WTC11 (cell line): ENCODE results near the gene MSLN. TPM values are rescaled to one million over a fixed set of nuclear protein-coding genes. Genes with fewer than 3 reads are reported as not detected.

Experiments
- ATAC-seq: fragments of 200-7000 bp; cut with Tn5 transposase; 2 replicates; pipeline ENCODE4 v1.10.0; 2021; ENCODE audit warnings: mild to moderate bottlenecking, moderate library complexity
- CTCF ChIA-PET: fragments of 300-600 bp; sonication (Branson Sonifier 250); formaldehyde crosslinking; loops from one replicate; lab custom pipeline; 2021; ENCODE audit warnings: antibody characterized with exemption; lab: Charles Lee
- POLR2A ChIA-PET: fragments of 350-600 bp; sonication (Branson Sonifier 250); formaldehyde crosslinking; loops from one replicate; lab custom pipeline; 2021; ENCODE audit warnings: antibody characterized with exemption; lab: Charles Lee
- DNase-seq: peaks from one replicate; pipeline ENCODE4 v3.0.0; 2021; ENCODE audit warnings: low spot score
- H3K27ac Mint-ChIP-seq: 2 replicates; pipeline ENCODE4 v1.8.0; 2021; ENCODE audit warnings: mixed read lengths
- H3K27me3 Mint-ChIP-seq: 2 replicates; pipeline ENCODE4 v1.8.0; 2021; ENCODE audit warnings: low read depth, mild to moderate bottlenecking, moderate library complexity, mixed read lengths
- H3K36me3 Mint-ChIP-seq: 2 replicates; pipeline ENCODE4 v1.8.0; 2021; ENCODE audit warnings: mixed read lengths
- H3K4me1 Mint-ChIP-seq: 2 replicates; pipeline ENCODE4 v1.8.0; 2022; ENCODE audit warnings: mixed read lengths
- H3K4me3 Mint-ChIP-seq: 2 replicates; pipeline ENCODE4 v1.8.0; 2021; ENCODE audit warnings: mild to moderate bottlenecking, moderate library complexity, mixed read lengths
- H3K9me3 Mint-ChIP-seq: 2 replicates; pipeline ENCODE4 v1.8.0; 2021; ENCODE audit warnings: mixed read lengths
- ELF4 ChIP-seq: sonication (generic); formaldehyde crosslinking; IDR thresholded peaks from 2 replicates; pipeline ENCODE4 v1.8.1; 2022; ENCODE audit warnings: low read depth, mild to moderate bottlenecking, moderate library complexity, missing genetic modification reagents
- EMX1 ChIP-seq: fragments of 250-450 bp; sonication (Bioruptor Pico); IDR thresholded peaks from 2 replicates; pipeline ENCODE4 v1.8.0; 2021; ENCODE audit warnings: mild to moderate bottlenecking
- SMAD4 ChIP-seq: sonication (generic); formaldehyde crosslinking; IDR thresholded peaks from 2 replicates; pipeline ENCODE4 v1.8.0; 2022; ENCODE audit warnings: mild to moderate bottlenecking, missing genetic modification reagents
- SP1 ChIP-seq: sonication (generic); formaldehyde crosslinking; conservative IDR thresholded peaks from 2 replicates; pipeline ENCODE4 v1.8.1; 2022; ENCODE audit warnings: missing genetic modification reagents
- TP53 ChIP-seq: sonication (generic); formaldehyde crosslinking; IDR thresholded peaks from 2 replicates; pipeline ENCODE4 v1.8.1; 2023; ENCODE audit warnings: mild to moderate bottlenecking, missing genetic modification reagents
- ZBTB21 ChIP-seq: sonication (generic); formaldehyde crosslinking; IDR thresholded peaks from 2 replicates; pipeline ENCODE4 v1.8.1; 2023; ENCODE audit warnings: mild to moderate bottlenecking, missing genetic modification reagents, borderline replicate concordance
- ZNF121 ChIP-seq: sonication (generic); formaldehyde crosslinking; IDR thresholded peaks from 2 replicates; pipeline ENCODE4 v1.8.0; 2023; ENCODE audit warnings: missing genetic modification reagents
- ZNF416 ChIP-seq: fragments of 250-450 bp; sonication (Bioruptor Pico); IDR thresholded peaks from 2 replicates; pipeline ENCODE4 v1.9.0; 2021; ENCODE audit warnings: mild to moderate bottlenecking, inconsistent platforms
- total RNA-seq: library from RNA; stranded (reverse); gene quantifications from 3 replicates; pipeline ENCODE4 v1.2.3, GENCODE V29; 2021
- TF ChIP-seq, protein P1 (sequence below): sonication (generic); formaldehyde crosslinking; IDR thresholded peaks from 2 replicates; pipeline ENCODE4 v1.8.0; 2023; ENCODE audit warnings: missing genetic modification reagents, mild to moderate bottlenecking, borderline replicate concordance
- TF ChIP-seq, protein P2 (sequence below): sonication (generic); formaldehyde crosslinking; IDR thresholded peaks from 2 replicates; pipeline ENCODE4 v1.8.1; 2022; ENCODE audit warnings: mild to moderate bottlenecking, moderate library complexity, missing genetic modification reagents
- TF ChIP-seq, protein P3 (sequence below): sonication (generic); formaldehyde crosslinking; IDR thresholded peaks from 2 replicates; pipeline ENCODE4 v1.8.1; 2023; ENCODE audit warnings: mild to moderate bottlenecking, moderate library complexity, missing genetic modification reagents
- TF ChIP-seq, protein P4 (sequence below): sonication (generic); formaldehyde crosslinking; IDR thresholded peaks from 2 replicates; pipeline ENCODE4 v1.8.0; 2022; ENCODE audit warnings: mild to moderate bottlenecking, missing genetic modification reagents
- TF ChIP-seq, protein P5 (sequence below): sonication (generic); formaldehyde crosslinking; IDR thresholded peaks from 2 replicates; pipeline ENCODE4 v1.8.1; 2023; ENCODE audit warnings: mild to moderate bottlenecking, missing genetic modification reagents, moderate library complexity

The MSLN gene
- total RNA-seq, 1 experiment from 2014 or later, result 0.20 TPM

DNA sequence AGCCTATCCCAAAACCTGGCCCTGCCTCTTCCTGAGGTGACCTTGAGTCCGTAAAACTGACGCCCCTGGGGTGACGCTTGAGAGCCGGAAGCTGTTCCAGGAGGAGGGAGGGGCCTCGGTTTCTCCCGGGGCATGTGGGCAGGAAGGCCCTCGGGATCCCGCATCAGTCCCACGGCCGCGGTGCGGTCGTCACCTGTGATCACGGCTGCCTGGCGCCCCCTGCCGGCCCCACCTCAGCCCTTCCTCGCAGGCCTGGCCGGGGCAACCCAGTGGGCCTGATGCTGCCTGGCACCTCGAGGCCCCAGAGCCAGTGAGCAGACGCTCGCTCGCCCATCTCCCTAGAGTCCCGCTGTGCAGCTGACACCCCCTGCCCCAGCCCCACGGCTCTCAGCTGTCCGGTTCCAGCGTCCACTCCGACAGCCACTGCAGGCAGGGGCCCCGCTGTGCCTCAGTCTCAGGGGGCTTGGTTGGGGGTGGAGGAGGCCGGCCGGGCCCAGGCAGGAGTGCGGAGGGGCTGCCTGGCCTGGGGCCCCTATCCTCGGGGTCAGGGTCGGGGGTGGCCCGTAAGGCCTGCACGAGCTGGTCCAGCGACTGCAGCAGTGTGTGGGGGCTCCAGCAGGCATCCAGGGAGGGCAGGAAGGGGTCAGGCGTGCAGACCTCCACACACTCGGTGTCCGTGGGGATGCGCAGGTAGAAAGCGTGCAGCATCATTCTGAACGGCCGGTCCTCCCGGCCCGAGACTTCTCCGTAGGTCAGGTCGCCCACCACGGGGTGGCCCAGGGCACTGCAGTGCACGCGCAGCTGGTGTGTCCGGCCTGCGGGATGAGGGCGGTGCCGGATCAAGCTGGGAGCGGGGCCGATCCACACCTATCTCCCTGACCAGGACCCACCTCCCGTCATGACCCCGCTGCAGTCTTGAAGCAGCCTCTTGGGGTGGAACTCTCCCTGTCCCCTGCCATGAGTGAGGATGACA is 25.3 kb downstream of the MSLN start (continued):
- TF ChIP-seq, protein P1, sequence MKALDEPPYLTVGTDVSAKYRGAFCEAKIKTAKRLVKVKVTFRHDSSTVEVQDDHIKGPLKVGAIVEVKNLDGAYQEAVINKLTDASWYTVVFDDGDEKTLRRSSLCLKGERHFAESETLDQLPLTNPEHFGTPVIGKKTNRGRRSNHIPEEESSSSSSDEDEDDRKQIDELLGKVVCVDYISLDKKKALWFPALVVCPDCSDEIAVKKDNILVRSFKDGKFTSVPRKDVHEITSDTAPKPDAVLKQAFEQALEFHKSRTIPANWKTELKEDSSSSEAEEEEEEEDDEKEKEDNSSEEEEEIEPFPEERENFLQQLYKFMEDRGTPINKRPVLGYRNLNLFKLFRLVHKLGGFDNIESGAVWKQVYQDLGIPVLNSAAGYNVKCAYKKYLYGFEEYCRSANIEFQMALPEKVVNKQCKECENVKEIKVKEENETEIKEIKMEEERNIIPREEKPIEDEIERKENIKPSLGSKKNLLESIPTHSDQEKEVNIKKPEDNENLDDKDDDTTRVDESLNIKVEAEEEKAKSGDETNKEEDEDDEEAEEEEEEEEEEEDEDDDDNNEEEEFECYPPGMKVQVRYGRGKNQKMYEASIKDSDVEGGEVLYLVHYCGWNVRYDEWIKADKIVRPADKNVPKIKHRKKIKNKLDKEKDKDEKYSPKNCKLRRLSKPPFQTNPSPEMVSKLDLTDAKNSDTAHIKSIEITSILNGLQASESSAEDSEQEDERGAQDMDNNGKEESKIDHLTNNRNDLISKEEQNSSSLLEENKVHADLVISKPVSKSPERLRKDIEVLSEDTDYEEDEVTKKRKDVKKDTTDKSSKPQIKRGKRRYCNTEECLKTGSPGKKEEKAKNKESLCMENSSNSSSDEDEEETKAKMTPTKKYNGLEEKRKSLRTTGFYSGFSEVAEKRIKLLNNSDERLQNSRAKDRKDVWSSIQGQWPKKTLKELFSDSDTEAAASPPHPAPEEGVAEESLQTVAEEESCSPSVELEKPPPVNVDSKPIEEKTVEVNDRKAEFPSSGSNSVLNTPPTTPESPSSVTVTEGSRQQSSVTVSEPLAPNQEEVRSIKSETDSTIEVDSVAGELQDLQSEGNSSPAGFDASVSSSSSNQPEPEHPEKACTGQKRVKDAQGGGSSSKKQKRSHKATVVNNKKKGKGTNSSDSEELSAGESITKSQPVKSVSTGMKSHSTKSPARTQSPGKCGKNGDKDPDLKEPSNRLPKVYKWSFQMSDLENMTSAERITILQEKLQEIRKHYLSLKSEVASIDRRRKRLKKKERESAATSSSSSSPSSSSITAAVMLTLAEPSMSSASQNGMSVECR (CRISPR knock-in tag), result no peak
- TF ChIP-seq ELF4 (no peak), SP1 (CRISPR knock-in tag) (0 out of 2 replicates have a peak, but pooled peaks have one; percentile 18), SMAD4 (CRISPR knock-in tag) (no peak), TP53 (CRISPR knock-in tag) (0 out of 2 replicates have a peak, but pooled peaks have one; percentile 51), ZBTB21 (0 out of 2 replicates have a peak, but pooled peaks have one; percentile 50), EMX1 (CRISPR knock-in tag) (no peak)
- TF ChIP-seq, protein P2, sequence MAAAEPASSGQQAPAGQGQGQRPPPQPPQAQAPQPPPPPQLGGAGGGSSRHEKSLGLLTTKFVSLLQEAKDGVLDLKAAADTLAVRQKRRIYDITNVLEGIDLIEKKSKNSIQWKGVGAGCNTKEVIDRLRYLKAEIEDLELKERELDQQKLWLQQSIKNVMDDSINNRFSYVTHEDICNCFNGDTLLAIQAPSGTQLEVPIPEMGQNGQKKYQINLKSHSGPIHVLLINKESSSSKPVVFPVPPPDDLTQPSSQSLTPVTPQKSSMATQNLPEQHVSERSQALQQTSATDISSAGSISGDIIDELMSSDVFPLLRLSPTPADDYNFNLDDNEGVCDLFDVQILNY (CRISPR knock-in tag), result 0 out of 2 replicates have a peak, but pooled peaks have one; percentile 47
- TF ChIP-seq, protein P3, sequence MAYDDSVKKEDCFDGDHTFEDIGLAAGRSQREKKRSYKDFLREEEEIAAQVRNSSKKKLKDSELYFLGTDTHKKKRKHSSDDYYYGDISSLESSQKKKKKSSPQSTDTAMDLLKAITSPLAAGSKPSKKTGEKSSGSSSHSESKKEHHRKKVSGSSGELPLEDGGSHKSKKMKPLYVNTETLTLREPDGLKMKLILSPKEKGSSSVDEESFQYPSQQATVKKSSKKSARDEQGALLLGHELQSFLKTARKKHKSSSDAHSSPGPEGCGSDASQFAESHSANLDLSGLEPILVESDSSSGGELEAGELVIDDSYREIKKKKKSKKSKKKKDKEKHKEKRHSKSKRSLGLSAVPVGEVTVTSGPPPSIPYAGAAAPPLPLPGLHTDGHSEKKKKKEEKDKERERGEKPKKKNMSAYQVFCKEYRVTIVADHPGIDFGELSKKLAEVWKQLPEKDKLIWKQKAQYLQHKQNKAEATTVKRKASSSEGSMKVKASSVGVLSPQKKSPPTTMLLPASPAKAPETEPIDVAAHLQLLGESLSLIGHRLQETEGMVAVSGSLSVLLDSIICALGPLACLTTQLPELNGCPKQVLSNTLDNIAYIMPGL (CRISPR knock-in tag), result peak; percentile 61; the same call in 1 of the 2 replicates
- TF ChIP-seq, protein P4, sequence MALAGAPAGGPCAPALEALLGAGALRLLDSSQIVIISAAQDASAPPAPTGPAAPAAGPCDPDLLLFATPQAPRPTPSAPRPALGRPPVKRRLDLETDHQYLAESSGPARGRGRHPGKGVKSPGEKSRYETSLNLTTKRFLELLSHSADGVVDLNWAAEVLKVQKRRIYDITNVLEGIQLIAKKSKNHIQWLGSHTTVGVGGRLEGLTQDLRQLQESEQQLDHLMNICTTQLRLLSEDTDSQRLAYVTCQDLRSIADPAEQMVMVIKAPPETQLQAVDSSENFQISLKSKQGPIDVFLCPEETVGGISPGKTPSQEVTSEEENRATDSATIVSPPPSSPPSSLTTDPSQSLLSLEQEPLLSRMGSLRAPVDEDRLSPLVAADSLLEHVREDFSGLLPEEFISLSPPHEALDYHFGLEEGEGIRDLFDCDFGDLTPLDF, result no peak
- TF ChIP-seq, protein P5, sequence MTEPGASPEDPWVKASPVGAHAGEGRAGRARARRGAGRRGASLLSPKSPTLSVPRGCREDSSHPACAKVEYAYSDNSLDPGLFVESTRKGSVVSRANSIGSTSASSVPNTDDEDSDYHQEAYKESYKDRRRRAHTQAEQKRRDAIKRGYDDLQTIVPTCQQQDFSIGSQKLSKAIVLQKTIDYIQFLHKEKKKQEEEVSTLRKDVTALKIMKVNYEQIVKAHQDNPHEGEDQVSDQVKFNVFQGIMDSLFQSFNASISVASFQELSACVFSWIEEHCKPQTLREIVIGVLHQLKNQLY, result no peak

DNA sequence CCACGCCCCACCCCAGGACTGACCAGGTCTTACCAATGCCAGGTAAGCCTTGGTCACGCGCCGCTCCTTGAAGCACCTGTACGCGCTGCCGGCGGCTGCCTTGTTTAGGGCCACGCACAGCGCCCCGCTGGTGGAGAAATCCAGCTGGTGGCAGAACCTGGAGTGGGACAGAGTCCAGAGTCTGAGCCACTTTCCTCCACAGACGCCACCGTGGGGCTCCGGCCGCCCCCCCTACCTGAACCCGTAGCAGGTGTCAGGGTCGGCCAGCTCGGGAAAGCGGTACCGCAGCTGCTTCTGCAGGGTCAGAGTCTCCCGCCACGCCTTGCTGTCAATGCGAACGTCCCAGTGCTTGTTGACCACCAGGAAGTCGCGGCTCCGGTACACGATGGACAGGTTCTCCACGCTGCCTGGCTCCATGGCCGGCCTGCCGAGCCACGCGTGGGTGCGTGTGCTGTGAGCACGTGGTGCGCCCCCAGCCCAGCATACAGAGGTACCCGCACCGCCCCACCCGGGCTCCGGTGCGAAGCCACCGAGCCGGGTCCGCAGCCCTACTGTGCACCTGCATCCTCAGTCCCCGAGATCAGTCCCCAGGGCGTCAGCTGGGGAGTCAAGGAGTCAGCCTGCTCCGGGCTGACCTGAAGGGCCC is 26.9 kb downstream of the MSLN start:
- POLR2A ChIA-PET, result interaction anchor here (0.7 to 2.7 kb wide), 4 partner anchors 14 to 83 kb away, joined by 3 to 12 read pairs (median 4); partner anchors contain the start of genes ANTKMT and GNG13
- DNase-seq, result no peak

More for the DNA sequence above, 26.9 kb downstream of the MSLN start:
- TF ChIP-seq, protein P3 (CRISPR knock-in tag), result peak; percentile 59; the same call in 1 of the 2 replicates
- no peak for TF ChIP-seq ZNF121 (CRISPR knock-in tag)
- no peak; the same call in 1 of the 2 replicates for TF ChIP-seq TP53 (CRISPR knock-in tag)
- TF ChIP-seq ZNF416 (CRISPR knock-in tag), result no peak
- CTCF ChIA-PET, result interaction anchor here (1.0 to 3.0 kb wide), 14 partner anchors 13 to 270 kb away, joined by 4 to 22 read pairs (median 8); partner anchors contain the start of genes ANTKMT, CIAO3, GNG13 and METRN
- no peak overlapping the region; the same call in 1 of the 2 replicates for H3K27ac Mint-ChIP-seq
- no peaks in the 10 kb centered on the region for H3K9me3 Mint-ChIP-seq
- ATAC-seq, result no peak; the same call in 1 of the 2 replicates
- no peaks in the 10 kb centered on the region for H3K27me3 Mint-ChIP-seq
- peak overlapping the region; percentile 83 for H3K4me3 Mint-ChIP-seq
- peaks cover 11% of the 10 kb centered on the region for H3K36me3 Mint-ChIP-seq
- H3K4me1 Mint-ChIP-seq, result no peaks in the 10 kb centered on the region
